HS-5 (cell line): ENCODE results near the gene NTRK1.
A peak's percentile ranks its signal among the peaks of the same experiment; 100 is the strongest.

ENCODE experiments used
- DNase-seq: peaks from one replicate; pipeline ENCODE4 v3.0.0-alpha.2; 2012; ENCODE audit warnings: low read depth

Gene NTRK1

DNA sequence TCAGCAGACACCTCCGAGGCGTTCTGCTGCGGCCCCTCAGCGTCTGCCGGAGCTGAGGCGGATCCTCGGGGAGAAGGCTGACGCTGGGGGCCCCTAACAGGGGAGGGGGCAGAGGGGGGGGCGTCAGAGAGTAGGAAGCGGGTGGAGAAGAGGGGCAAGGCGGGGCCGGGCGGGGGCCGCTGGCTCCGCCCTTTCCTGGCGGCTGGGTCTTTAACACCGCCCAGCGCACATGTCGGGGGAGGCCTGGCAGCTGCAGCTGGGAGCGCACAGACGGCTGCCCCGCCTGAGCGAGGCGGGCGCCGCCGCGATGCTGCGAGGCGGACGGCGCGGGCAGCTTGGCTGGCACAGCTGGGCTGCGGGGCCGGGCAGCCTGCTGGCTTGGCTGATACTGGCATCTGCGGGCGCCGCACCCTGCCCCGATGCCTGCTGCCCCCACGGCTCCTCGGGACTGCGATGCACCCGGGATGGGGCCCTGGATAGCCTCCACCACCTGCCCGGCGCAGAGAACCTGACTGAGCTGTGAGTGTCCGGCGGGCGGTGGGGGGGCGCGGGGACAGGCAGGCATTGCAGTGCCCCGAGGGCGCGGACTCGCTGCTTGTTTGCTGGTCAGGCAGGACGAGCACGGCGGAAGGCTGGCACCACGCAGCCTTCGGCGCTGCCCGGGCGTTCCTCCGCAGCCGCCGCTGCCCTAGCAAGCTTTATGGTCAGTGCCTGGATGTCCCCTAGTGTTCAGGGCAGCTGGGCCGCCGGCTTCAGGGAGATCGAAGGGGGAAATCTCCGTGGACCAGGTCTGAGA, at the start of gene NTRK1:
Gene NTRK1 (plus strand): TSS at position 238 of the 796 bp plus-strand sequence. CDS start 70 bp downstream, at position 308.
- no peak for DNase-seq

DNA sequence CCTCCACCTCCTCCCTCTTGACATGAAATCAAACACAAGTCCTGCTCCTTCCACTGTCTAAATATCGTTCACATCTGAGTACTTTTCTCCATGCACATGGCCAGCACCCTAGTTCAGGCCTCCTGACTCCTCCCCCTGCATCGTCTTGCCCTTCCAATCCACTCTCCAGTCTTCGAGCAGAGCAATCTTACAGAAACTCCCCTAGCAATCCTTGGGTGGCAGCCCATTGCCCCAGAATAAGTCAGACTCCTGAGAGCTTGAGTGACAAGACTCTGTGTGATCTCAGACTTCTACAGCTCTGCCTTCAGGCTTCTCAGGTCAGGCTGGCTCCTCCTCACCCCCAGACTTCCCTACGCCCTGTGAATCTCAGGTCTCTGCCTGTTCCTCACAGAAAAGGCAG, 49.5 kb upstream of the NTRK1 start:
- DNase-seq: no peak

DNA sequence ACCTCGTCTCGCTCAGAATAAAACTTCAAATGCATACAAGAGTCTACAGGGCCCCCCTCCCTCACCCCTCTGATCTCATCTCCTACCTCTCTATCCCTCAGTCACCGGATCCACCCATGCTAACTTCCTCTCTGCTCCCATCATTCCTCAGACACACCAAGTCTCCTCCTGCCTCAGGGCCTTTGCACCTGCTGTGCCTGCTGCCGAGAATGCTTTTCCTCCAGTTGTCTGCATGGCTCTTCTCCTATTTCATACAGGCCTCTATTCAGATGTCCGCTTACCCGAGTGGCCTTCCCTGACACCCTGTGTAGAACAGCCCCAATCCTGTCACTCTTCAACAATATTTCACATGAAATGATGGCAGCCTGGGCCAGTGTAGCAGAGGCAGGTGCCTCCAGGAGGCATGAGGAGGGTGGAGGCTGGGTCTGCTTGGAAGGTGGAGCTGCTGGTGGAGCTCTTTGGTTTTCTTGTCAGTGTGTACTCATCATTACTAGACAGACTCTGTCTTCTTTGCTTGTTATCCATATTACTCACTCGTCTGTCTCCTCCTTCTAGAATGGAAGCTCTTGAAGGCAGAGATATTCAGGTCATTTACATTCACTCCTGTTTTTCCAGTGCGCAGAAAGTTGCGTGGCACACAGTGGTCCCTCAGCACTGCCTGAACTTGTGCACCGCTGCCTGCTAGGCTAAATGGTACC, 48.2 kb upstream of the NTRK1 start:
- DNase-seq: no peak

DNA sequence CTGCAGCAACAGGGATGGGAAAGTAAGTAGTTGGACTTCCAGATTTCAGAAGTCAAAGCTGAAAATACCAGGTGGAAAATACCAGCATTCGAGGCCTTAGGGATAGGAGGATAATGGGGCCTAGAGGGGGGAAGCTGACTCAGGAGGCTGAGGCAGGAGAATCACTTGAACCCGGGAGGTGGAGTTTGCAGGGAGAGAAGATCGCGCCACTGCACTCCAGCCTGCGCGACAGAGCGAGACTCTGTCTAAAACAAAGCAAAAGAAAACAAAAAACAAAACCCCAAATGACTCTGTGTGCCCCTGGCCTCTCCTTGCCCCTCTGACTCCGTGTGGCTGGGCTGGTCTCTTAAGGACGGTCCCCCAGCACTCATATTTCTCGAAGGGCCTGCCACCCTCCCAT, 47.4 kb upstream of the NTRK1 start:
- DNase-seq: no peak

DNA sequence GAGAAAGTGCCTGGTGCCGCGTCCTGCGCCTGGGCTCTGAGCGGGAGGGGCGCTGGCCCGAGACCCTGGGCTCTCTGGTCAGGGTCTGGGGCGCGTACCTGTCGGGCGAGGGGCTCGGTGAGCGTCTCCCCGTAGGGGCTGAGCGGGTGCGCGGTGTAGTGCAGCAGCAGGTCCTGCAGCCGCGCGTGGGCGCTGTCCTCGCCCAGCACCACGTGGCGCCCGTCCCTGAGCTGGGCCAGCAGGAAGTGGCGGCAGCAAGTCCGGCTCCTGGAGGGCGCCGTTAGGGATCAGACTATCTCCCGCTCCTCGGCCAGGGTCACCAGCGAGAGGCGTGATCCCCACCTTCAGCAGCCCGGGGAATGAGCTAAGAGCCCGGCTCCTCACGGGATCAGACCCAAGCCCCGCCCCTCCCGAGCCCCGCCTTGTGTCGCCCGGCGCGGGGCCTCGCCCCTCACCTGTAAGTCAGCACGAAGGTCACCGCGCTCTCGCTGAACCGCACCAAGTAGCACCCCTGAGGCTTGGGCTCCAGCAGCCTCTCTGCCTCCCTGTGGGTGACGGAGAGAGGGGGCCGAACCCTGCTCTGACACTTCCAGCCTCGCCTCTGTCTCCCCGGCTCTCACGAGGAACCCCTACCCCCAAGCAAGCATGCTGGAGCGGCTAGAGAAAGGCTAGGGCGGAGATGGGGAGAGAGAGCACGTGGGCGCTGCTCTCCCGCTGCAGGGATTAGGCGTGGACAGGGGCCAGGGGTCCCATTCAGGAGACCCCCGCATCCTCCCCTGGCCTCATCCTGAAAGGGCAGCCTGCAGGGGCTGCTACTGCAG, 46.7 kb upstream of the NTRK1 start:
- DNase-seq: no peak

DNA sequence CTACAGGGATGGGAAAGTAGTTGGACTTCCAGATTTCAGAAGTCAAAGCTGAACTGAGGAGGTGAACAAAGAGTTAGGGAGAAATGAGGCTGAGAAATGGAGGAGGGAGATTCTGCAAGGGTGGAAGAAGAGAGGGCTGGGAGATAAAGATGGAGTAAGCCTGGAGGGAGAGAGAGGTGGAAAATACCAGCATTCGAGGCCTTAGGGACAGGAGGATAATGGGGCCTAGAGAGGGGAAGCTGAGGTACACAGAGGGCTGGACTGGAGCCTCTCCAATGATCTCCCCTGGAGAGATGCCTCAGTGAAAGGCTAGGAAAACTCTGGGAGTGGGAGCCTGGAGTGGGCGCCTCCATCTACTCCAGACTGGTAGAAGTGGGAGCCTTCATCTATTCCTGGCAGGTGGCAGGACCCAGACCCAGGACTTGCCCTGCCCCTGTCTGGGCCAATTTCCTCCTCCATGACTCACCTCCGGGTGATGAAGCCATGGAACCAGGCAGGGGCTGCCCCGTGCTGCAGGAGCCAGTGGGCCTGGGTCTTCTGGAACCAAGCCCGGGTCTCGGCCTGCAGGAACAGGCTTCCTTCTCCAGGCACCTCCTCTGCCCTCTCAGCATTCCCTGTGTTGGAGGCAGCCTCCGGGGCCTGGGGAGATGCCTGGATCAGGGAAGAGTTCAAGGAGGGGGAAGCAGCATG, 45.9 kb upstream of the NTRK1 start:
- no peak for DNase-seq

DNA sequence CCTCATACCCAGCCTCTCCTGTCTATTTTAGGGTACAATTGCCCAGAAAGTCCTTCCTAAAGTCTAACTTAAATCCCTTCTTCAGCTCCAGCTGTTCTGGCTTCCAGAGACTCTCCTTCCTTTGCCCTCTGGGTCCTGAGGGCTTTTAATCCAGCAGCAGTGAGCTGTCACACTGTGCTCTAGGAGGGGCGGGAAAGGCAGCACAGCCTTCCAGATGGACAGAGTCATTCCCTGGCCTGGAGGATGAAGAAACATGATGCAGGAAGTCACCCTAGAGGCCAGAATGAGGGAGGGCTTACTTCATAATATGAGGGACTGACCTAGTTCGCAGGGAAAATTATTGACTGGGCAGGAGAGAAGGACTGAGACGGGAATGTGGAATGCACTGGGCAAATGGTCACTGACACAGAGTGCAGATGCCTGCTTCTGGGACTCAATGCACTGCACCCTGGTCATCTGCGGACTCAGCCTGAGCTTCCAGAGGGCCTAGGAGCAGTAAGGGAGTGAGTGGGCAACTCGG, 45.3 kb upstream of the NTRK1 start:
- peak; percentile 64 for DNase-seq

DNA sequence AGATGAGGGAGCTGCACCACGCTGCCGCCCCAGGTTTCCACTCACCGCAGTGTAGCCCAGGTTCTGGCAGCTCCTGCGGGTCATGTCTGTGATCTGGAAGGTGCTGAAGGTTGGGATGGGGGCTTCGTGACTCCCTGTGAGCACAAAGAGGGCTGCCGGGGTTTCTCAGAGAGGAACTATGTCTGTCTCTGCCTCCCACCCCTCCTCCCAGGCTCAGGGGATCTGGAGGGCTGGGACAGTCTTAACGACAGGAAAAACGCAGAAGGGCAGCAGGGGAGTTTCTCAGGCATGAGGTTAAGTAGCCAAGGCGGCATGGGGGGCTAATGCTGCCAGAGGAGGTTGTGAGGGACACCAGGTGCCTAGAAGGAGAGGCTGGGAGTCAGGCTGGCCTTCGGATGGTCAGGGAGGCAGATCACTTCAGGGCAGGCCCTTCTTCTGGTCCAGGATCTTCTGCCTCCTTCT, 44.7 kb upstream of the NTRK1 start:
- DNase-seq: no peak

DNA sequence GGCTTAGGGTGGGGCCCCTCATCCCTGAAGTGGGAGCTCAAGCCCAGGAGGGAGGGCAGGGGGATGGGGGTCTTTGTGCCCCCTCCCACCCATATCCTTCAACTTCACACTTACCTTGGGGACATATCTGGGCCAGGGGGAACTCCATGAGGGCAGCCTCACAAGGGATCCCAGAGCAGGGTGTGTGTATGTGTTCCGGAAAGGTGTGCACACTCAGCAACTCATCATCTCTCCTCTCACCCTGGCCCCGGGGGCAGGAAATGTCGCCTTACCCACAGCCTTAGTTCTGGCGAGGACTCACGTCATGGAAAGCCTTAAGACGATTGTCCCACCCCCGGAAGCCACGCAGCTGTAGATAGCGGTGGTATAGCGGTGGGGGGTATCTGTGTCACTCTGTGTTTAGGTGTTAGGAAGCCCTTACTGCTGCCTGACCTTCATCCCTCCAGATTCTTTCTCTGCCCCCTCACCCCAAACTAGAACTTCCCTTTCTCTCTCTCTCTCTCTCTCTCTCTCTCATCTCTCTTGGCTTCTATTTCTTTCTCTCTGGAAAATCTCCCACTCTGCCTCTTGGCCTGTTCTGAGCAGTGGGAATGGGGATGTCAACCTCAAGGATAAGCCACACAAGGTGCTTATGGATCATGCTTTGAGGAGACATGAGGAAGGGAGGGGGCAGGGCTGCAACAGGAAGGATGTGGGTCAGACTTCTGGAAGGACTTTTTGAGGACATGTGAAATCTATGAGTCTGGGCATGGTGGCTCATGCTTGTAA, 43.9 kb upstream of the NTRK1 start, which contains the start of gene SH2D2A:
Gene SH2D2A (minus strand): TSS at position 288 of the 768 bp plus-strand sequence. CDS start 140 bp downstream, at position 148.
- DNase-seq: no peak

DNA sequence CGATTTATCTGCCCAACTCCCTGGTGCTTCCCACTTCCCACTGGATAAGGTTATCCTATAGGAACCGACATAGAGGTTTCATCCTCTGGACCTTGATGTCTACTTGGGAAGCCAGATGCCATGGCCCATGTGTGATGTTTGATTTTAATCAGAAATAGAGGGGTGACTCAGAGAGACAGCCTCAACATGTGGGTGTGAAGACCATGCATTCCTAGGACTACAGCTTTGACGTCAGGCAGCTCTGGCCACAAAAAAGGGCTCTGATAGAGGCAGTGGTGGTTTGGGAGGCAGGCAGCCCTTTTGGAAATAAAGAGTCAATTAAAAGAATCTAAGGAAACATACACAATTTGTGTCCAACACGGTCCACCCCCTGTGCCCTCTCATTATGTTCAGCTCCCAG, 38.9 kb upstream of the NTRK1 start:
- no peak for DNase-seq

- DNase-seq: no peak
Measured at GRCh38 chr1:156822680-156823079, 38.0 kb upstream of the NTRK1 start.

DNA sequence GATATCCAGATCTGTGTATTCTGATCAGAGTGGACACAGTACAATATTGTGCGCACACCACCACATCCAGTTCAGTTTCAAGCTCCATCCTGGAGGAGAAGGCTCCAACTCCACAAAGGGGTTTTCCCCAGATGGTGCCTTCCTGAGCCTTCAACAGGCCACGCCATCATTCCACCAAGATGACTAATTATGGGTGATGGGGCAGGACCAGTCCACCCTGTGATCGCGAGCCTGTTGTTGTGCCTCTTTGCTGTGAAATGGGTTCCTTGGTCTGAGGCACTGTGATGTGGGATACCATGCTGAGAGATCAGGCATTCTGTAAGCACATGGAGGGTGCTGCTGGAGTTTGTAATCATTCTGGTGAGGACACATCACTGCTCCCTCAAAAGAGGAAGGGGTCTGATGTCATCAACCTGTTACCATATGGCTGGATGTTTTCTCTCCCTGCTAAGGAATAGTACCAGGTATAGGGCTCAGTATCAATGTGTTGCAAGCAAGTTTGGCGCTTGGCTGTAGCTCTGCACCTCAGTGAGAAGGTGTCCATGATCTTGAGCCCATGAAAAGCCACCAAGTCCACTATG, 37.4 kb upstream of the NTRK1 start:
- DNase-seq: no peak

- DNase-seq: no peak
Measured at GRCh38 chr1:156826630-156827029, 34.0 kb upstream of the NTRK1 start.

- no peak for DNase-seq
Measured at GRCh38 chr1:156828400-156829124, 32.1 kb upstream of the NTRK1 start.

DNA sequence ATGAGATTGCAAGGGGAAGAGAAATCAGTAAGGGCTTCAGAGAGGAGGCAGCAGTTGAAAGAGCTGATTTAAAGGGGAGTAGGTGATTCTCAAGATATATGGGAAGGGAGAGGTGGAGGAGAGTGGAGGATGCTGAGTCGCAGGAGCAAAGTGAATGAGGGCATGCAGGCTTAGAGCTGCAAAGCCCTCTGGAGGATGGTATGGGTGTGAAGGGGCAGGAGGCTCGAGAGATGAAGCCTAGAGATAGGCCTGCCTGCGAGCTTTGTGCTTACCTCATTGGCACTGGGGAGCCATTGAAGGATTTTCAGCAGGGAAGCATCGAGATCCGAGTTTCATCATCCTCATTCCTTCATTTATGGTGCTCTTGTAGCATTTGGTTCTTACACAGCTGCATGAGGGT, 28.2 kb upstream of the NTRK1 start:
- DNase-seq: no peak

DNA sequence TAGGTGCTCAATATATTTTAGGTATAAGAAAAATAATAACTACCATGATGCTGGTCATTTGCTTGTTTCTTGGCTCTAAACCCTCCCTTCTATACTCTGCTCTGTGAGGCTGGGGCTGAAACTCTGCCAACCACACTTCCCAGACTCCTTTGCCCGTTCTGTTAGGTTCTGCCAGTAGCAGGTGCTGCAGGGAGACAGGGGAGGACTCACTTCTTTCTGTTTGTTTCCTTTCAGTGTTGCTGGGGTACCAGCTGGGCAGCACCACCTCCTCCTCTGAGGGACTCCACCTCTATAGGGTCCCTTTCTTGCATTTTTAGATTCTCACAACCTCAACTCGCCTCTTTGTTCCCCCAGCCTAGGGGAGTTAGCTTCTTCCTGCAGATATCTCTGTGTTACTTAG, 27.1 kb upstream of the NTRK1 start:
- no peak for DNase-seq

GRCh38 chr1:156834322-156834721, 26.3 kb upstream of the NTRK1 start:
- no peak for DNase-seq

DNA sequence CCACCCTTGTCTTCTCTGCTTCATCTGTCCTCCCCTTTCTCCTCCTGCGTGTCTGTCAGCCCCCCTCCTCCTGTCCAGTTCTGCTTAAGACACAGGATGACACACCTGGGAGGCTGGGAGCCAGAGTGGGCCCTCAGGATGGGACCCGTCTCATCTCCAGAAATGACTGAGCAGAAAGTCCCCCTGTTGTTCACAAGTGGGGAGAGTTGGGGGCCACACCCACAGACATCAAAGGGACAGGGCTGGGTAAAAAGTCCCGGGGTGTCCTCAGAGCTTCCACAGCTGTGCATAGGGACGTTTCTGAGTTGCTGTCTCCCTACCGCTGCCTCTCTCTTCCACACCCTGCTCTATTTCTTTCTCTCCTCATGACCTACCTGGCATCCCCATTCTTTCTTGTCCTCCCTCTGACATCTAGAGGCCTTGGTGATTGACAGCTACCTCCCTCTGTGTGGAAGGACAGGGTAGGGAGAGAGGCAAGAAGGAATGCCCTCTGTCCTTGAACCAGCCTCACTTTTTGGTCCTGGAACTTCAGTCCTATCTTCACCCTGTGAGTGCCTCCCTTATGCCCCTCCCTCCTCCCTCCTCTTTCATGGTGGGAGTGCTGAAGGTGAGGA, 24.5 kb upstream of the NTRK1 start:
- DNase-seq: no peak

DNA sequence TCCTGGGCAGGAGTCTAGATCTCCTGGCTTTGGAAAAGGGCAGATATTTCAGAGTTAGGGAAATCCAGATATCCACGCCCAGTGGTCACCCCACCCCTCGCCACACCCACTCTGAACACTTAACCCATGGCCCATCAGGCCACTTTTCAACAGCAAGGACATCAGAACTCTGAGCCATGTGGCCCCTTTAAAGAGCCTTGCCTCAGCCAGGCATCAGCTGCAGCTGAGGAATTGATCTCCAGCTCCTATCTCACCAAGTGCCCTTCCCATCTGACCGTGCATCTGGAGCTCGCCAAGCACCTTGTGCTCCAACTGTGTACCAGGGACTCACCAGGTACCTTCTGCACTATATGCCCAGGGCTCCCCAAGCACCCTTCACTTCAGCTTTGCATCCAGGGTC, 23.8 kb upstream of the NTRK1 start:
- no peak for DNase-seq
